K562 (cell line): Measurements from ENCODE around the gene DSG2. TPM values are rescaled to one million over a fixed set of nuclear protein-coding genes. Genes with fewer than 3 reads are reported as not detected.

Source experiments
- ATAC-seq: fragments of 200-7000 bp; cut with Tn5 transposase; 3 replicates; pipeline ENCODE4 v1.9.1; 2020; ENCODE audit warnings: moderate library complexity
- BruUV-seq: library from RNA; stranded (reverse); fragments of 400-500 nt; replicated peaks from 2 replicates; lab custom pipeline; 2021; lab: Mats Ljungman, UMichigan
- CTCF ChIA-PET: fragments of 300-600 bp; formaldehyde crosslinking; extraction: SDS; loops from one replicate; lab custom pipeline; 2021; ENCODE audit warnings: low intra/inter-chr PET ratio; lab: Yijun Ruan, JAX
- POLR2A ChIA-PET: fragments of 300-600, 350-650 bp; sonication (Branson Sonifier 250); formaldehyde crosslinking; extraction: SDS; loops from one replicate; lab custom pipeline; 2021; ENCODE audit warnings: antibody characterized with exemption, inconsistent platforms; lab: Yijun Ruan, JAX
- DNase-seq, 4 experiments: peaks; one replicate each; pipeline versions ENCODE4 v3.0.0 to v3.0.0-alpha.2; 2011 to 2018; ENCODE audit warnings: low spot score in 3 of 4, mixed read lengths in 3 of 4; ENCODE audit errors: extremely low read depth in 1 of 4
- FAIRE-seq: peaks from 2 replicates; lab custom pipeline; 2011; peaks lifted over from hg19 to GRCh38; lab: Jason Lieb, UNC
- H2AFZ ChIP-seq: 2 replicates; pipeline ENCODE4 v1.6.0; 2011; ENCODE audit warnings: low read depth, low read length, control low read depth, inconsistent platforms
- H3K27ac ChIP-seq: fragments of 200-600 bp; 3 replicates; pipeline ENCODE4 v1.8.0; 2011; ENCODE audit warnings: low read depth, mild to moderate bottlenecking, control low read depth, inconsistent platforms, low read length, moderate library complexity, mixed read lengths; ENCODE audit errors: extremely low read depth
- H3K27me3 ChIP-seq, 2 experiments: fragments of 300-600 bp in 1 of 2; 2 replicates in 1 of 2; 3 replicates in 1 of 2; pipeline versions ENCODE4 v1.6.0 to v1.8.0; 2011; ENCODE audit warnings: inconsistent platforms in 2 of 2, low read length in 2 of 2, mild to moderate bottlenecking in 1 of 2, mixed read lengths in 1 of 2, moderate library complexity in 1 of 2; ENCODE audit not compliant: control insufficient read depth in 2 of 2, insufficient read depth in 2 of 2
- H3K36me3 ChIP-seq: fragments of 300-600 bp; 3 replicates; pipeline ENCODE4 v1.8.0; 2011; ENCODE audit warnings: mild to moderate bottlenecking, low read length, inconsistent platforms; ENCODE audit not compliant: control insufficient read depth, insufficient read depth
- H3K4me1 ChIP-seq, 2 experiments: fragments of 200-600 bp in 1 of 2; replicated peaks in 1 of 2; 2 replicates in 1 of 2; 3 replicates in 1 of 2; pipeline versions ENCODE4 v1.5.1 to v1.8.0; 2011; ENCODE audit warnings: inconsistent platforms in 2 of 2, low read length in 2 of 2, mild to moderate bottlenecking in 1 of 2, mixed read lengths in 1 of 2, moderate library complexity in 1 of 2; ENCODE audit not compliant: control insufficient read depth in 2 of 2, insufficient read depth in 2 of 2
- H3K4me2 ChIP-seq: 2 replicates; pipeline ENCODE4 v1.6.1; 2011; ENCODE audit warnings: low read length, control low read depth, inconsistent platforms, mixed read lengths; ENCODE audit not compliant: insufficient read depth
- H3K4me3 ChIP-seq: fragments of 200-600 bp; sonication (generic), shearing (Covaris generic); 2 replicates; pipeline ENCODE4 v1.5.1; 2016; ENCODE audit warnings: control low read depth, inconsistent platforms
- H3K79me2 ChIP-seq: fragments of 200-600 bp; 3 replicates; pipeline ENCODE4 v1.8.0; 2011; ENCODE audit warnings: low read length, inconsistent platforms; ENCODE audit not compliant: control insufficient read depth, insufficient read depth
- H3K9ac ChIP-seq, 2 experiments: 2 replicates each; pipeline versions ENCODE4 v1.6.0 to v1.6.1; 2011; ENCODE audit warnings: low read depth in 2 of 2, low read length in 2 of 2, control low read depth in 1 of 2, inconsistent platforms in 1 of 2, mild to moderate bottlenecking in 1 of 2, mixed read lengths in 1 of 2; ENCODE audit not compliant: insufficient read depth in 1 of 2
- H3K9me1 ChIP-seq: one replicate; pipeline ENCODE4 v1.6.0; 2011; ENCODE audit warnings: inconsistent platforms, mild to moderate bottlenecking, low read length, moderate library complexity; ENCODE audit not compliant: control insufficient read depth, insufficient read depth
- H3K9me3 ChIP-seq: replicated peaks from 2 replicates; pipeline ENCODE4 v1.5.1; 2011; ENCODE audit warnings: low read depth, low read length, inconsistent platforms; ENCODE audit not compliant: control insufficient read depth, insufficient read depth
- H4K20me1 ChIP-seq: replicated peaks from 2 replicates; pipeline ENCODE4 v1.6.1; 2011; ENCODE audit warnings: low read length, inconsistent platforms, mixed read lengths; ENCODE audit not compliant: control insufficient read depth, insufficient read depth
- ARHGAP35 ChIP-seq: fragments of 450-650 bp; IDR thresholded peaks from 2 replicates; pipeline ENCODE4 v1.6.1; 2018; ENCODE audit not compliant: partially characterized antibody
- ASH1L ChIP-seq: fragments of 450-650 bp; IDR thresholded peaks from 2 replicates; pipeline ENCODE4 v1.6.1; 2018; ENCODE audit warnings: borderline replicate concordance, mild to moderate bottlenecking, low read depth; ENCODE audit not compliant: partially characterized antibody
- CEBPG ChIP-seq, 3 experiments: fragments of 200-800 bp in 1 of 3; sonication (Bioruptor generic) in 1 of 3; sonication (generic) in 1 of 3; formaldehyde crosslinking in 1 of 3; IDR thresholded peaks in 2 of 3; conservative IDR thresholded peaks in 1 of 3; 2 replicates each; pipeline versions ENCODE4 v1.6.1 to v1.8.0; 2016 to 2022; ENCODE audit warnings: missing compliant biosample characterization in 2 of 3, missing genetic modification characterization in 2 of 3, mild to moderate bottlenecking in 1 of 3, missing genetic modification reagents in 1 of 3
- DACH1 ChIP-seq: fragments of 450-650 bp; IDR thresholded peaks from 2 replicates; pipeline ENCODE4 v1.6.1; 2018; ENCODE audit not compliant: partially characterized antibody
- FOS ChIP-seq: IDR thresholded peaks from 3 replicates; pipeline ENCODE4 v1.6.1; 2011; ENCODE audit not compliant: insufficient read length; ENCODE audit errors: extremely low read depth
- FOSL1 ChIP-seq: fragments of 200-800 bp; sonication (Bioruptor generic); conservative IDR thresholded peaks from 2 replicates; pipeline ENCODE4 v1.6.1; 2016; ENCODE audit warnings: missing genetic modification characterization, missing compliant biosample characterization
- GTF2A2 ChIP-seq: IDR thresholded peaks from 2 replicates; pipeline ENCODE4 v1.6.1; 2016; ENCODE audit warnings: mild to moderate bottlenecking, missing genetic modification characterization, missing compliant biosample characterization
- JUND ChIP-seq, 2 experiments: IDR thresholded peaks; 2 replicates in 1 of 2; 3 replicates in 1 of 2; pipeline ENCODE4 v1.6.1; 2011; ENCODE audit warnings: borderline replicate concordance in 2 of 2, low read depth in 2 of 2, low read length in 2 of 2, improper control_type of control experiment in 1 of 2, missing biosample characterization in 1 of 2, missing genetic modification characterization in 1 of 2, missing genetic modification reagents in 1 of 2
- WGBS: fragments of 100-300 bp; shearing (Covaris generic); methylation state at CpG from one replicate; pipeline ENCODE4 v1.1.6; 2016; ENCODE audit warnings: low coverage, mixed read lengths; ENCODE audit not compliant: insufficient coverage; ENCODE audit errors: missing lambda C conversion rate; 5-methylcytosine and 5-hydroxymethylcytosine counted together
- in situ Hi-C: fragments of 300-500 bp; cut with MboI; formaldehyde crosslinking; loops from 4 replicates; pipeline ENCODE4 v1.15.0; 2018; ENCODE audit warnings: inconsistent platforms, mixed read lengths
- intact Hi-C: fragments of 100-400 bp; cut with micrococcal nuclease; formaldehyde crosslinking; loops from 2 replicates; pipeline ENCODE4 v1.14.2; 2022
- polyA plus RNA-seq, 8 experiments: library from polyadenylated mRNA; depleted of rRNA in 4 of 8; stranded (reverse) in 5 of 8; unstranded in 3 of 8; fragments of >200 nt; fragmentation: Nextera tagmentation in 2 of 8; fragmentation: Illumina TruSeq in 1 of 8; extraction: Ambion mirVana in 2 of 8; extraction: Trizol in 1 of 8; gene quantifications; 2 replicates each; pipeline versions ENCODE4 v1.2.1 to v1.2.3, GENCODE V29; 2011 to 2014; ENCODE audit warnings: inconsistent platforms in 1 of 8, missing spikeins in 1 of 8
- total RNA-seq, 7 experiments: library from RNA; depleted of rRNA in 6 of 7; stranded (reverse); fragments of >200 nt in 6 of 7; fragmentation: Illumina TruSeq in 2 of 7; extraction: Trizol in 2 of 7; gene quantifications; 2 replicates each; pipeline versions ENCODE4 v1.2.1 to v1.2.3, GENCODE V29; 2011 to 2021; ENCODE audit warnings: low replicate concordance in 1 of 7
- TF ChIP-seq, protein P1 (sequence below): fragments of 250-450 bp; sonication (Bioruptor Pico); IDR thresholded peaks from 2 replicates; pipeline ENCODE4 v1.4.0; 2020; ENCODE audit warnings: mild to moderate bottlenecking, moderate library complexity, borderline replicate concordance

Gene DSG2
- total and polyA plus RNA-seq, 9 of the 15 experiments (the other 6 are each of a cell fraction or from before 2014, with no cell fraction given): 16.9 to 68.6 (median 41.3) TPM

DNA sequence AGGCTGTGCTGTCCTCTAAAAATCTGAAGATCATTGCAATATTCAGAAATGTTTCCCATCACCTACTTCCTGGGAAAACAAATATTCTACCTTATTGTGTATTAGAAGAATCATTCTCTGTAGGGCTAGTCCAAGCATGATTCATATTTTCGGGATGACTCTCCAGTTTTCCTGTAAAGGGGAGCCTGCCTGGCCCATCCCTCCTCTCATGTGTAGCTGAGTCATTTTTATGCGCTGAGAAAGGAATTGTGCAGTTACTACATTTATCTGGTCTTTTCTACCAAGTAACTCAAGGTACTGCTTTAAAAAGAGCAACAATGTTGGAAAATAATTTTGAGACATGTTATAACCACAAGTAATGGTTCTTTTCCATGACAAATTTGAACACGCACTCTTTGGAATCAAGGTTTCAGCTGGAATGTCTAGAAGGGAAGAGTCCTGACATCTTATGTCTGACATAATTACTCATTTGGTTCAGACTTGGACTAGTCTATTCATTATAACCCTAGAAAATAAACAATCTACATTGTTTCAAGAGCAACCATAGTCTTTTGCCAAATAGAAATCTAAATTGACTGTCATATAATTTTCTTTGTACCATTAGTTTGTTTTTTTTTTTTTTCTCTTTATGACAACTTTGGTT lies 43.8 kb upstream of the DSG2 start:
- H3K79me2 ChIP-seq: no peaks in the 10 kb centered on the region
- no peaks in the 10 kb centered on the region for H3K9me3 ChIP-seq
- FAIRE-seq: peak; percentile 15
- no peak overlapping the region for H3K4me2 ChIP-seq
- ChIA-PET CTCF (interaction anchor here (0.6 kb wide), 1 partner anchor 15 kb away, joined by 6 read pairs; no protein-coding TSS in a partner anchor), POLR2A (no interaction called here)
- no peak overlapping the region for H3K27ac ChIP-seq
- H3K4me3 ChIP-seq: no peak overlapping the region
- no peaks in the 10 kb centered on the region for H4K20me1 ChIP-seq
- no peaks in the 10 kb centered on the region for H3K4me1 ChIP-seq
- no peak for ATAC-seq
- no peak overlapping the region for H3K9ac ChIP-seq
- H3K27me3 ChIP-seq: no peaks in the 10 kb centered on the region; a peak in 1 of 5 replicates
- 22% methylated on average over 3 of the region's 3 CpGs for WGBS
- no peak overlapping the region for H2AFZ ChIP-seq
- BruUV-seq: no TSS peak
- no peaks in the 10 kb centered on the region for H3K36me3 ChIP-seq
- H3K9me1 ChIP-seq: no peaks in the 10 kb centered on the region
- TF ChIP-seq ASH1L (no peak), FOSL1 (tag) (peak; percentile 85), JUND (IDR thresholded peaks at IDR 0.05; ENCODE audit: borderline replicate concordance, low read depth, low read length) (no peak), JUND (tag; IDR thresholded peaks at IDR 0.05; ENCODE audit: borderline replicate concordance, low read depth, low read length) (0 out of 3 replicates have a peak, but pooled peaks have one; percentile 26)
- intact Hi-C loops: no loop called here
- in situ Hi-C loops: no loop called here
- DNase-seq: no peak

DNA sequence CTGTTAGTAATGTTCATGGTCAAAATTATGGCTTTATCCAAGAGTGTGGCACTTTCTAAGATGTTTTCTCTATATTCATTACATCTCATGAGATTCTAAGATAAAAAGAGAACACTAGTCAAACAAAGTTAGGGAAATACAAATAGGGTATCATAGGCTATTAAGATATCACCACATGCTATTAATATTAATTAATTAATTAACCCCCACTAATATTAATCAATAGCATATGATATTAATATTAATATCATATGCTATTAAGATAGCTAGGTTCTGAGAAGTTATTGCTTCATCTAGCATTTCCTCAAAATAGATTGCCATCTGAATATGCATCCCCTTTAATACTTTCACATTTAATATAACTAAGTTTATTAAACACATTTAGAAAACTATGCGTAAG lies 28.3 kb upstream of the DSG2 start:
- no peak for ATAC-seq
- no peak for DNase-seq
- Histone ChIP-seq H3K36me3 (no peaks in the 10 kb centered on the region), H3K9ac (no peak overlapping the region), H3K9me3 (no peaks in the 10 kb centered on the region), H3K27me3 (peaks cover 0 to 4% of the 10 kb centered on the region in 2 experiments; a peak in 2 of 5 replicates), H3K9me1 (no peaks in the 10 kb centered on the region), H3K79me2 (no peaks in the 10 kb centered on the region), H3K27ac (no peak overlapping the region), H3K4me3 (no peak overlapping the region), H4K20me1 (no peaks in the 10 kb centered on the region), H3K4me1 (no peaks in the 10 kb centered on the region), H2AFZ (no peak overlapping the region), H3K4me2 (no peak overlapping the region)
- CTCF ChIA-PET: interaction anchor here (0.6 kb wide), 1 partner anchor 15 kb away, joined by 6 read pairs; no protein-coding TSS in a partner anchor
- peak; percentile 98 for TF ChIP-seq DACH1
- no peak for TF ChIP-seq FOS
- TF ChIP-seq, protein P1, sequence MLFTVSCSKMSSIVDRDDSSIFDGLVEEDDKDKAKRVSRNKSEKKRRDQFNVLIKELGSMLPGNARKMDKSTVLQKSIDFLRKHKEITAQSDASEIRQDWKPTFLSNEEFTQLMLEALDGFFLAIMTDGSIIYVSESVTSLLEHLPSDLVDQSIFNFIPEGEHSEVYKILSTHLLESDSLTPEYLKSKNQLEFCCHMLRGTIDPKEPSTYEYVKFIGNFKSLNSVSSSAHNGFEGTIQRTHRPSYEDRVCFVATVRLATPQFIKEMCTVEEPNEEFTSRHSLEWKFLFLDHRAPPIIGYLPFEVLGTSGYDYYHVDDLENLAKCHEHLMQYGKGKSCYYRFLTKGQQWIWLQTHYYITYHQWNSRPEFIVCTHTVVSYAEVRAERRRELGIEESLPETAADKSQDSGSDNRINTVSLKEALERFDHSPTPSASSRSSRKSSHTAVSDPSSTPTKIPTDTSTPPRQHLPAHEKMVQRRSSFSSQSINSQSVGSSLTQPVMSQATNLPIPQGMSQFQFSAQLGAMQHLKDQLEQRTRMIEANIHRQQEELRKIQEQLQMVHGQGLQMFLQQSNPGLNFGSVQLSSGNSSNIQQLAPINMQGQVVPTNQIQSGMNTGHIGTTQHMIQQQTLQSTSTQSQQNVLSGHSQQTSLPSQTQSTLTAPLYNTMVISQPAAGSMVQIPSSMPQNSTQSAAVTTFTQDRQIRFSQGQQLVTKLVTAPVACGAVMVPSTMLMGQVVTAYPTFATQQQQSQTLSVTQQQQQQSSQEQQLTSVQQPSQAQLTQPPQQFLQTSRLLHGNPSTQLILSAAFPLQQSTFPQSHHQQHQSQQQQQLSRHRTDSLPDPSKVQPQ (CRISPR knock-in tag): no peak
- no peak for TF ChIP-seq ARHGAP35
- no peak for TF ChIP-seq GTF2A2 (tag)
- no peak for TF ChIP-seq CEBPG (CRISPR knock-in tag; IDR thresholded peaks at IDR 0.05)
- 0 out of 4 replicates have a peak, but pooled peaks of 1 of the 2 experiments have one; percentile 9 for TF ChIP-seq CEBPG (tag; conservative IDR thresholded peaks at IDR 0.05 in 1 of 2, IDR thresholded peaks at IDR 0.05 in 1 of 2)
- no TSS peak for BruUV-seq
- POLR2A ChIA-PET: no interaction called here
- in situ Hi-C loops (no loop called here), intact Hi-C loops (no loop called here)
- no peak for FAIRE-seq
- WGBS: 30% methylated on average over 1 of the region's 1 CpG
